HG03342 (cell line): ENCODE results near the gene CCR7.
"Not testable (repeated sequence)": the region's sequence is repeated elsewhere in the genome, so short reads cannot be mapped to it uniquely, and the experiment has no call there.

Experiments used
- ATAC-seq: cut with Tn5 transposase; IDR thresholded peaks from one replicate; pipeline ENCODE4 v1.9.1; 2021; ENCODE audit warnings: mild to moderate bottlenecking, moderate library complexity; ENCODE audit not compliant: unreplicated experiment

CCR7 gene

DNA sequence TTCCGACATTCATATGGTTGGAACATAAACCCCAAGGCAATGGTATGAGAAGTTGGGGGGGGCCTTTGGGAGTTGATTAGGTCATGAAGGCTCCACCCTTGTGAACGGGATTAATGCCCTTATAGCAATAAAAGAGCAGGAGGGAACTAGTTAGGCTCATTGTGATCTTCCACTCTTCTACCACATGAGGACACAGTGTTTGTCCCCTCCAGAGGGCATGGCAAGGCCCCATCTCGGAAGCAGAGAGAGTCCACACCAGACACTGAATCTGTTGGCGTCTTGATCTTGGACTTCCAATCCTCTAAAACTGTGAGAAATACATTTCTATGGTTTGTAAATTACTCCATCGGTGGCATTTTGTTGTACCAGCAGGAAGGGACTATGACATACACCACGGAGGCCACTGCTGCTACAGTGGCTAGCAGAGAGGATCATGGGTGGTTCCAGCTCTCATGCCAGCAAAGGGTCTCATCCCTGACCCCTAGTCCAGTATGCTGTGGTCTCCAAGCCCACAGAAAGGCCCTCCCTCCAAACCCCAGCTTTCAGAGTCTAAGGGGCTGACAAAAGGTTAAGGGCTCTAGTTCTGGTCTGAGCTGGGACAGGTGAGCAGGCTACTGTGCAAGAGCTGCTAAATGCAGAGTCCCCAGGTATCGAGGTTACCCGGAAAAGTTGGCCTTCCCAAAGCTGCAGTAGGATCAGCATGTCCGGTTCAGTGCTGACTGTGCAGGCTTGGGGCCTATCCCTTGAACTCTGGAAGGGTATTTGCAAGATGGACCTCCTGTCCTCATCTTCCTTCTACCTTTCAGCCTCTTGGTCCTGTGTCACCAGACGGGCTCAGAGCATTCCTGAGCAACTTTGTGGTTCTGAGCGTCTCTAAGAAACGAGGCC lies 12.2 kb downstream of the CCR7 start:
- no peak for ATAC-seq

DNA sequence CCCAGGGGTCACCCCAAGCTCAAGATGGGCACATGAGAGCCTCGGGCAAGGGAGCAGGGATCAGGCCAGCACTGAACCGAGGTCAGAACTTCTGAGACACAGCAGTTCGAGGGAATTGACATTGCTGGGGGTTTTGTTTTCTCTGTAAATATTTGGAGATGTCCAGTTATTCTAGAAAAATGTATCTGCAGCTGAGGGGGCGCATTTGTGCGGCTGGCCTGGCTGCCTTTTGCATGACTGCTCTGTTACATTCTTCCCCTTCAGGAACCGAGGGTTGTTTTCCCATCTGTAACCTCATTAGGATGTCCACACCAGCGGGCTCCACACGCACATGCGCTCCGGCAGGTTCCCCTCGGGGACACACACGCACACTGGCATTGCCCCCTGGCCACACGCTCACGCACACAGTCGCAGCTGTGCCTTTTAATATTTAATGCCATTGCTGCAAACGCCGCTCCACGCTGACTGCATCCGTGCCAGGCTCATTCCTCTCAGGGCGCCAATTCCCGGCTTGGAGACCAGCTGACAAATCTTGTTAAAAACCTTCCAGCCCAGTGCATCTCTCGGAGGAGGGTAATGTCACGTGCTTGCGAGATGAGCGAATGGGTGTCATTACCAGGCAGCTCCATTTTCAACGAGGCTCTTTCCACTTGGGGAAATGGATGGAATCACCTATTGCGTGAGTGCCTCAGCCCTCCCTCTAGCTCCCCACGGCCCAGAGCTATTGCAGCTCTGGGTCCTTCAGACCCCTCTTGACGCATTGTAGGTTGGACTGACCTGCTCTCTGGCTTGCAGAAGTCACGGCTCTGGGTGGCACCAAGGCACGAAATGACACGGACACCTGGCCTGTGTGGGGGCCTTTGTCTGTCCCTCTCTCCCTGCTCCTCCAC lies 13.1 kb downstream of the CCR7 start:
- ATAC-seq = no peak

DNA sequence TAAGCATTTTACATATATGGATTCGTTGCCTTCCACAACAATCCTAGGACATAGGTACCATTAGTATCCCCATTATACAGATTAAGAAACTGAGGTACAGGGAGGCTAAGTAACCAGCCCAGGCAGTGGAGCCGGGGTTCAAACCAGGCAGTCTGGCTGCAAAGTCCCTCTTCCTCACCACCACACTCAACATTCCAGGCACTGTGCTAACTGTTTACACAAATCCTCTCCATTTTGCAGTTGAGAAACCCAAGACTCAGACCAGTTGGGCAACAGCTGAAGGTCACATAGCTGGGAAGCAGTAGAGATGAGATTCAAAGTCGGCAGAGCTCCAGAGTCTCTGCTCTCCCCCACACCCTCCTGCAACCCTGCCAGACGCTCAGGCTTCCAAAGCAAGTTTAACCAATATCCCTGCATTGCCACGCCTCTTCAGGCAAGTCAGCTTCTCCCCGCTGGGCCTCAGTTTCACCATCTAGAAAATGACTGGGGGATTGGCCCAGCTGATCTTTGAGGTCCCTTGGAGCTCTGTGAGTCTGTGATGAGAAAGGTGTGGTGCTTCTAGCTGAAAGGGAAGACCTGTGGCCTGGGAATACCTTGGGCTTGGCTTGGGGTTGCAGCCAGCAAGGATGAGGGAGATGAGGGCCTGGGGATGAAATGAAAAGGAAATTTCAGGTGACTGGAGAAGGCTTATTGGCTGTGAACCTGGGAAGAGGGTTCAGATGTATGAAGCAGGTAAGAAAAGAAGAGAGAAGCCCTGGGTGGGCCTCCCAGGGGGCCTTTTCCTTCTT lies 14.0 kb downstream of the CCR7 start:
- no peak for ATAC-seq

DNA sequence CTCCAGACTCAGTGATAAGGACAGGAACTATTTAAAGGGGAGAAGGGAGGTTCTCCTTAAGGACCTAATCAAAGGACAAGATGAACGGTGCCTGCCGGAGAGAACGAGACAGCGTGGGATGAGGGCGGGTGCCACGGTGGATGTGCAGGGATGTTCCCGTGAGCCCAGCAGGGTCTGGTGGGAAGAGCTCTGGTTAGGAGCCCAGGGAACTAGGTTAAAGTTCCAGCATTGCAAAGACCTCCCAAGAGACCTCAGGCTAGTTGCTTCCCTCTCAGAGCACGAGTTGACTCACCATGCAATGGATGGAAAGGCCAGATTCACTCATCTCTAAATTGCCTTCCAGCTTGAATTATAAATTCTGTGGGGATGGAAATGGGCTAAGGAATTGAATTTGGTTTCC lies 14.7 kb downstream of the CCR7 start:
- no peak for ATAC-seq

DNA sequence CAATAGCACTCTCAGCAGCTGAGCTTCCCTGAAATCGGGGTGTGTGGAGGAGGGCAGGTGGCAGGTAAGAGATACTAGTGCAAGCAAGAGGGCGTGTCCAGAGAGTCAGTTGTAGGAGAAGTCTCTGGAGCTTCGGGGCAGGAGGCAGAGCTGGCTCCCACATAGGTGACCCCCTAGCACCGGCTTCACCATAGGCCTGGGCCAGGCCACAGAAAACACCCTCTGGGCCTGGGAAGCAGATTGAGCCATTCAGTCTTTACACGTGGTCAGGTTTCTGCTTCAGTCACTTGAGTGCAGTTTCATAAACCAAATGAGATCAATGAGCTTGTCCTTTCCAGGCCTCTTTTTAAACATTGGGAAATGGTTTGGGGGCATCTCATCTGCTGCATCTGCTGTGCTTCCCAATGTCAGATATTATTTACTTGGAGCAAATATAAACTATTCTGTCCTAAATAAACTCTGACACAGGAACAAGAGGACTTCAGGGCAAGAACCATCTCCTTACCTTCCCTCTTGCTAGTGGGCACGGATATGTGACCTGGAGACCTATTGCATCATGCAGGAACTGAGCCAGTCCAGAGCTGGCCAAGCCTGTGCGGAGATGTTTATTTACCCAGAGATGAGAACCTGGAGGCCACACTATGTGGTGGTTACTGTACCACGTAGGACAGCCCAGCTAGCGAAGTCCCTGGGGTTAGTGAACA lies 16.1 kb downstream of the CCR7 start:
- ATAC-seq = no peak

DNA sequence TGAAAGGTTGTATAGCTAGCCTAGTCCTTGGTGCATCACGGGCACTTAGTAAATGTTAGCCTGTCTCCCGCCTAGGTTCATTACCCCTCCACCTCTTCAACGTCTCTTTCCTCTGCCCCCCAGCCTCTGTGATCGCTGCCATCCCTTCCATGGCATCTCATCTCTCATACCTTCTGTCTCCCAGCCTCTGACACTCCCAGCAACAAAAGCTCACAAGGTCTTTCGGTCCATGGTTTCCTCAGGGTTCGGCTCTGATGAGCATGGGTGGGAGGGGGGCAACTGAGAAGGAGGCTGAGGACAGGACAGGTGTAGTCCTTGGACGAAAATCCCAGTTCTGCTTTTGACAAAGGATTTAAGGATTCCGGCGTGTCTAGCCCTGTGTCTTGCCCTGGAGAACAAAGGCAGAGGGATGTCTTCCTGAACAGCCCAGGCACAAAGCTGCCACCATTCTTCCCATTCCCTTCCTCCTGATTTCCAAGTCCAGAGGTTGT lies 16.7 kb downstream of the CCR7 start:
- no peak for ATAC-seq

DNA sequence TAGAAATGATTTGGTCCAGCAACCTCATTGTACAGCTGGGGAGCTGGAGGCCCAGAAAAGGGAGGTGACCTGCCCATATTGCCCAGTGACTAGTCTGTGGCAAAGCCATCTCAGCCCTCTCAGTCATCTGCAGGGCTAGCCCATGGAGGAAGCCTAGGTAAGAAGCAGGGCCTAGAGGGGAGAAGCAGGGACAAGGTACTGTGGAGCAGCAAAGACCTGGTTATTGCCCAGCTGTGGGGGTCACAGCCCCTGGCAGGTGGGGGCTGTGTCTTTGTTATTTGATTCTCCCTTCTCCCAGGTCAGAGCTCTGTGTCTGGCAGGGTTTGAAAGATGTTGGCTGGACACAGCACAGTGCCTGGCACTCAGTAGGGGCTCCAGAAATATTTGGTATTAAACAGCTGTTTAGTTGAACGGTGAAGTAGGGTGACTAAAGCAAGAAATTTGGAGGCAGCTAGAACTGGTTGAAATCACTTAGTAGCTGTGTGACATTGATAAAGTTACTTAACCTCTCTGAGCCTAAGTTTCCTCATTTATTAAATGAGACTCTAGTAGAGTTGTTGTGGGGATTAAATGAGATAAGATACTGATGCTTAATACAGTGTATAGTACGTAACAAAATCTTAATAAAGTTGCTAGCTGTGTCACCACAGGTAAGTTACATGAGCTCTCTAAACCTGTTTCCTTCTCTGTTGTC lies 17.3 kb downstream of the CCR7 start:
- ATAC-seq = no peak

DNA sequence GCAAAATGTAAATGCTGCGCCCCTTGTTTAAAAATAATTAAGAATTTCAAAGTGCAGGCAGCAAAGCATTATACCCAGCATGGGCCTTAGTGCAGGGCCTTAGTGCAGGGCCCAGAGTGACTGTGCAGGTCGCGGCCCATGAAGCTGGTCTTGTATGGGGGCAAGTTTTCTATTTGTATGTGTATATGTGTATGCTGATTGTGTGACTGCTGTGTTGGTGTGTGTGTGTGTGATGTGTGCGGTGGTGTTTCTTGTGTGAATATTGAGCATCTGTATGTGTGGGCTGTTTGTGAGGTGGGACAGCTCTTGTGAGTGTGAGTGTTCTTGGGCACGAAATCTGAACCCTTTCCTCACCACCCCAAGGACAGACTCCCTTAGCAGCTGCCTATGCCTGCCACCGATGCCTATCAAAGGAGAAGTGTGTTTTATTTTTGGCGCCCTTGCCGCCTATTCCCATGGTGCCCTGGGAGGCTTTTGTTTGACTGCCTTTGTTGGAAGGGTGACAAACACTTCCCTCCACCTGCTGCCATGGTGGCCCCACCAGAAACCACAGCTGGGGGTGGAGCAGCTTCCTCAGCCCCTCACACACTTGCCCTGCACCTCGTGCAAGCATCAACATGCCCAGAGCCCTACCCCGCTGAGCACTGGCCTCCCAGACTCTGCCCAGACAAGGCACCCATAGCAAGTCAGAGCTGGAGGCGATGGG lies 18.0 kb downstream of the CCR7 start:
- ATAC-seq = no peak

DNA sequence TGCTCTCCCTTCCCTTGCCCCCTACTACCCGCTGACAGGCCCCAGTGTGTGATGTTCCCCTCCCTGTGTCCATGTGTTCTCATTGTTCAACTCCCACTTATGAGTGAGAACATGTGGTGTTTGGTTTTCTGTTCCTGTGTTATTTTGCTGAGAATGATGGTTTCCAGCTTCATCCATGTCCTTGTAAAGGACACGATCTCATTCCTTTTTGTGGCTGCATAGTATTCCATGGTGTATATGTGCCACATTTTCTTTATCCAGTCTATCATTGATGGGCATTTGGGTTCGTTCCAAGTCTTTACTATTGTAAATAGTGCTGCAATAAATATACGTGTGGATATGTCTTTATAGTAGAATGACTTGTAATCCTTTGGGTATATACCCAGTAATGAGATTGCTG lies 18.8 kb downstream of the CCR7 start:
- not testable (repeated sequence) for ATAC-seq

DNA sequence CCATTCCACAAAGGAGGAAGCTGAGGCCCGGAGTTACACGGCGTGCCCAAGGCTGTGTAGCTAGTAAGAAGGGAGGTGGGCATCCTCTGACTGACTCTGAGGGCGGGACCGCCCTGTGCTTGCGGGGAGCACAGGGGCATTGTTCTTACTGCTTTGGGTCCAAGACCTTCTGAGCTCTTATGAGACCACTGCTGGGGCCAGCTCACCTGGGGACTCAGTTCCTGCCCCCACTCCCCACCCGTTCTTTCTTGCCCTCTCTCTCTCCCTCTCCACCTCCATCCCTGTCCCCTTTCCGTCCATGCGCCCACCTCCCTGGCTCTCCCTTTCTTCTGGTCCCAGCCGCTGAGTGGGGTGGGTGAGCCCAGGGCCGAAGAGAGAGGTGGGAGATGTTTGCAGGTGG lies 19.6 kb downstream of the CCR7 start:
- no peak for ATAC-seq

DNA sequence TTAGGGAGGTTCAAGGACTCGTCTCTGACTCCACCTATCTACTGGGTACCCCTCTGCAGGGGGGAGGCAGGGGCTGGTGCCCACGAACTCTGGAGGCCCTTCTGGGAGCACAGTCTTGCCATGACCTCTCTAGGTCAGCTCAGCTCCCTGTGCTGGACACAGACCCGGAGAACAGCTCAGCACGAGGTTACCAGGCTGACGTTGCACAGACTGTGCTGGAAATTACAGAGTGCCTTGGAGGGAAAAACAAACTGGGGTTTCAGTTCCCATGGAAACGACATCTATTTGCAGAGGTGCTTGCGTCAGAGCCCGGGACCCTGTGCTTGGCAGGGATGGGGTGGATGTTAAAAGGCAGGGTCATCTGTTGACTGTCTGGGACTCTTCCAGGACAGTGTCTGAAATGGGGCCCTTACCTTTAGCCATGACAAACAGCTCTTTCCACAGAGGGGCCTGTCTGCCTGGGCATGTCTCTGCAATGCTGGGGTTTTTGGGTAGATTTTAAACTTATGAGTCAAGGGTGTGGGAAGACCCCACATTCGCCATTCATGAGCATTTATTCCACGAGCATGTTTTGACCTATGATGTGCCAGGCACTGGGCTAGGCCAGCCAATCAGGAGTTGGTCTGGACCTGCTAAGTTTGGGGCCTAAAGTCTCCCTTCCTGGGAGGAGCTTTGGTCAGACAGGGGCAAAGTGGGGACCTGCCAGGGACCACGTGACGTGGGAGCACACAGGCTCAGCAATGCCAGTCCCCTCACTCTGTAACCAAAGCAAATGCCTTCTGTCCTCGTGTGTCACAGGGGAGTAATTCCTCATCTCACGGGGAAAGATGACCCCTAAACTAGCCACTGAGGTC lies 22.5 kb downstream of the CCR7 start:
- peak; percentile 47 for ATAC-seq

DNA sequence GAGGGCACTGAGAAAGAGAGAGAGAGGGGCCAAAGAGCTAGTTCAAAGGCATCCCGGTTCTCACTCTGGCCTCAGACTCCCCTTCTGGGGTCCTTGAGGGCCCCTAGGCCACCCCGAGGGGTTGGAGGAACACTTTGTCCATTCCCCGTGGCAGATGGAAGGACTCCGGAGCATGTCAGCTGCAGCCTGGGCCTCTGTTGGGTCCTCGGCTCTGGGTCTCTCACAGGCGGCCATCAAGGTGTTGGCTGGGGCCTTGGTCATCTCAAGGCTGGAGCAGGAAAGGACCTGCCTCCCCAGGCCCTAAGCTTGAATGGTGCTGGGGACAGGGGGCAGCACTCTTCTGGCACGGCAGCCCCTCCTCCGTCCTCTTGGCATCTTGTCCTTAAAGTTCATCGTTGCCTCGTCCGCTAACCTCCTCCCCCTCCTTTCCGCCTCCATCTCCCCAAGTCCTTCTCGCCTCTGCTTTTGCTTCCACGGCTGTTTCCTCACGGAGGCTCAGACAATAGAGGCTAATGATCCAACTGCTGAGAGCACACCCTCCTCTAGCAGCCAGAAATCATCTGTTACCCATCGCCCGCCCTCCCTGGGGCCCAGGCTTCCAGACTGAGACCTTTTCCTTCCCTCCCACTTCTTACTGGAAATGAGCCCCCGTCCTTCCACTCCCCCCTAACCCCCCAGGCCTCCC lies 23.3 kb downstream of the CCR7 start:
- no peak for ATAC-seq

DNA sequence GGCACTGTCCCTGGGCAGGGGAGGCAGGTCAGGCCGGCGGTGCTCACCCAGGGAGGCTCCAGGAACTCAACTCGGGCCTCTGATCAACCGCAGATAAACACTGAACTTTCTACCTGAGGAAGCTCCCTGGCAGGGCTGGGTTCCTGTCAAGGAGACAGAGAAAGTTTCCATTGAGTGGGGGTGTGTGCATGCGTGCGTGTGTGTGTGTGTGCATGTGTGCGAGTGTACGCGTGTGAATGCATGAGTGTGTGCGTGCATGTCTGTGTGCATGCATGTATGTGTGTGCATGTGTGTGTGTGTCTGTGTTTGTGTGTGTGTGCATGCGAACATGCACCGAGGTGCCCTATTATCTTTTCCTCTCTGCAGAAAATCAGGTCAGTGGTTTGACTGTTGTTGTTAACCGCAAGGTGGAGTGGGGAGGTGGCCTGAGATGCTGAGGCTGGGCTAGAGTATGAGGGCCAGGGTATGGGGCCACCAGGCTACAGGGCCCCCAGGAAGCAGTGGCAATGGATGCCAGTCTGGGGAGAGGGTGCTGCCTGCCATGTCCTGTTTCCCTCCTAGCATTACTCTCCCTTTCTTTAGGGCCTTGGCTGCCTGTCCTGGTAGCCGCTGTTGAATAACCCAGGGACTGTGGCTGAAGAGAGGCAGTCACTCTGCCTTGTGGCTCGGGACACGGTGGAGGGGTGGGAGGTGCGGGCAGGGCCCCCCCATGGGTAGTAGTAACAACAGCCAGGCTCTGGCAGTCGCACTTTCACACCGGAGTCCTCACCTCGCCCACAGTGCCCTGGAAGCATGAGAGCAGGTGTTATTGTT lies 24.0 kb downstream of the CCR7 start:
- ATAC-seq = no peak

DNA sequence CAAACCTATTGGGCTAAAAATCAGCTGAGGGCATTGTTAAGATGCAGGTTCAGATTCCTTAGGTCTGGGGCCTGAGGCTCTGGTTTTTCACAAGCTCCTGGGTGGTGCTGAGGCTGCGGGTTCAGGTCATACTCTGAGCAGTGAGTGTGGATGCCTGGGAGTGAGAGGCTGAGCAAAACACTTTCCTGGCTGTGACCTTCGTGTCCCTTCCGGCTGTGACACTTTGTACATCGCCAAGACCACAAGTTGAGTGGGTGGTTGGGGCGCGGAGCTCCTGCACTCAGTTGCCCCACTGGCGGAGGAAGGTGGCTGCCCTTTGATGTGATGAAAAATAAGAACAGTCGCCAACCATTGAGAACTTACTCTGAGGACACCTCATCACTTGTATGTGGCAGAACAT lies 24.8 kb downstream of the CCR7 start:
- ATAC-seq = no peak

DNA sequence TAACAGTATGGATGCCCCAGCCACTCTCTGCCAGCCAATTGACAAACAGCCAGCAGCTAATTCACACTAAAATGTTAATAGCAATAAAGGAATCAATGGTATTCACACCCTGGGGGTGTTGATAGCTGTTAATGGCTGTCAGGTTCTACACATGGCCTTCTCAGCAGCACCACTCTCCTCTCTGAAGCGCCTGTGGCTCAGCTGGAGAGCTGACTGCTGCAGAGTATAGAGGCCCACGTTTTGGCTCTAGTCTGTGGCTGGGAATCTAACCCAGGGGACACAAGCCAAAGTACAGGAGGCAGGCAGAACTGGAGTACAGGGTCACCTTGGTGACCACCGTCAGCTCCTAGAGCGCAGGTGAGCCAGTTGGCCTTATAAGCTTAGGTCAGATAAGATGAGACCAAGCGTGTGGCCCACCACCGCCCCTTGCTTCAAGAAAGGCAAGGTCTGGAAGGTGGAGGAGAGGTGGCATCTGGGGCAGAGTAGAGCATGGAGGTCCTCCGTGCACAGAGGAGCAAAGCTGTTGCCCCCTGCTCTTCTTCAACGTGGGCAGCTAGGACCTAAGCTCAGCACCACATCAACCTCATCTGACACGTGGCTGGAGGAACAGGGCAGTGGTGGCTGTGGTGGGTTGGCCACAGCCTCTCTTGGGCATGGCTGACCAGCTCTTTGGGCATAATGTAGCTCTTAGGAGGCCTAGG lies 25.4 kb downstream of the CCR7 start:
- no peak for ATAC-seq
